NT2/D1 (cell line): ENCODE results near the gene FZD7.

Experiments used
- YY1 ChIP-seq: IDR thresholded peaks from 2 replicates; pipeline ENCODE4 v1.6.1; 2011; ENCODE audit not compliant: insufficient read length, insufficient read depth
- ZNF274 ChIP-seq: IDR thresholded peaks from 2 replicates; pipeline ENCODE4 v1.6.1; 2011; ENCODE audit warnings: mild to moderate bottlenecking, low read depth, low read length

GRCh38 chr2:202035089-202035940 is 1.7 kb downstream of the FZD7 start:
- no peak for TF ChIP-seq ZNF274
- no peak for TF ChIP-seq YY1
